Measurements from ENCODE around the gene SDF4. TPM values are rescaled to one million over a fixed set of nuclear protein-coding genes. Genes with fewer than 3 reads are reported as not detected.

SDF4 gene
- total and polyA plus RNA-seq, 2 of the 4 experiments (the other 2 are of a cell fraction) = 57.0 to 250 TPM

GRCh38 chr1:1232796-1233566, 1.2 kb upstream of the SDF4 start:
- peak overlapping the region; percentile 42; the same call in 1 of the 2 replicates for H3K4me3 ChIP-seq (ENCODE audit: insufficient read depth, low read depth, low read length)
- H4K20me1 ChIP-seq (ENCODE audit: insufficient read depth, low read length) = peaks cover 18% of the 10 kb centered on the region
- no peak overlapping the region for H2BK120ac ChIP-seq (ENCODE audit: low read depth, low read length)
- peaks cover 11% of the 10 kb centered on the region for H3K36me3 ChIP-seq (ENCODE audit: control insufficient read depth, insufficient read depth, low read length)
- H3K9me1 ChIP-seq (ENCODE audit: insufficient read depth, low read length) = peaks cover 6% of the 10 kb centered on the region
- POLR2A ChIA-PET (ENCODE audit: unreplicated experiment) = no interaction called here
- H3K27me3 ChIP-seq (ENCODE audit: control insufficient read depth, insufficient read depth, low read length) = no peaks in the 10 kb centered on the region
- BruUV-seq (replicated peaks) = no TSS peak
- H3K4me1 ChIP-seq (ENCODE audit: control insufficient read depth, insufficient read depth, low read length) = peaks cover 24% of the 10 kb centered on the region
- ATAC-seq (ENCODE audit: low read depth) = no peak
- H2BK5ac ChIP-seq (ENCODE audit: low read depth, low read length, poor library complexity, severe bottlenecking) = no peak overlapping the region
- H2BK15ac ChIP-seq (ENCODE audit: low read depth, low read length) = no peak overlapping the region
- peak overlapping the region; percentile 96 to 100; a peak in 3 of 4 replicates for H4K8ac ChIP-seq (ENCODE audit: low read depth in 2 of 2, low read length in 2 of 2)
- peak overlapping the region; percentile 71 for H3K4me2 ChIP-seq (ENCODE audit: low read depth, low read length)
- H3K9me3 ChIP-seq (ENCODE audit: control insufficient read depth, insufficient read depth, low read length) = peaks cover 3% of the 10 kb centered on the region
- H2AFZ ChIP-seq (replicated peaks; ENCODE audit: low read length, poor library complexity) = peak overlapping the region; percentile 83
- no peak overlapping the region for H3K23ac ChIP-seq (ENCODE audit: low read depth, low read length)
- H4K91ac ChIP-seq (ENCODE audit: insufficient read depth, low read depth, low read length) = peak overlapping the region; percentile 79; the same call in 1 of the 2 replicates
- dilution Hi-C loops (cut with HindIII; ENCODE audit: low sequenced_read_pairs, unreplicated experiment) (no loop called here), intact Hi-C loops (cut with micrococcal nuclease) (loop anchor here (5.0 kb wide), 1 partner anchor 251 kb away; the partner anchor contains the start of gene PERM1), in situ Hi-C loops (cut with MboI; ENCODE audit: low sequenced_read_pairs) (no loop called here)
- peaks cover 12 to 64% of the 10 kb centered on the region in 2 experiments; a peak in 3 of 4 replicates for H3K79me1 ChIP-seq (ENCODE audit: low read depth in 1 of 2, low read length in 2 of 2)
- WGBS, 2 experiments (ENCODE audit: extremely low coverage in 2 of 2, insufficient read length in 1 of 2) = 86% methylated on average over 58 of the region's 98 CpGs; no CpG with 5 or more reads in 1 of the 2 experiments
- H3K18ac ChIP-seq (ENCODE audit: low read depth, low read length) = no peak overlapping the region
- H3K4ac ChIP-seq (ENCODE audit: low read depth, low read length) = peak overlapping the region; percentile 74; the same call in 1 of the 2 replicates
- DNase-seq = no peak
- TF ChIP-seq, protein P1, sequence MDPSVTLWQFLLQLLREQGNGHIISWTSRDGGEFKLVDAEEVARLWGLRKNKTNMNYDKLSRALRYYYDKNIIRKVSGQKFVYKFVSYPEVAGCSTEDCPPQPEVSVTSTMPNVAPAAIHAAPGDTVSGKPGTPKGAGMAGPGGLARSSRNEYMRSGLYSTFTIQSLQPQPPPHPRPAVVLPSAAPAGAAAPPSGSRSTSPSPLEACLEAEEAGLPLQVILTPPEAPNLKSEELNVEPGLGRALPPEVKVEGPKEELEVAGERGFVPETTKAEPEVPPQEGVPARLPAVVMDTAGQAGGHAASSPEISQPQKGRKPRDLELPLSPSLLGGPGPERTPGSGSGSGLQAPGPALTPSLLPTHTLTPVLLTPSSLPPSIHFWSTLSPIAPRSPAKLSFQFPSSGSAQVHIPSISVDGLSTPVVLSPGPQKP (IDR thresholded peaks at IDR 0.05; ENCODE audit: borderline replicate concordance, low read depth, low read length) = no peak
- no peak for TF ChIP-seq MAFK (IDR thresholded peaks at IDR 0.05; ENCODE audit: low read depth, low read length)
- TF ChIP-seq CEBPB (IDR thresholded peaks at IDR 0.05; ENCODE audit: low read depth, low read length) = no peak
- no peak for TF ChIP-seq SMC3 (IDR thresholded peaks at IDR 0.05; ENCODE audit: low read depth, low read length)
- TF ChIP-seq NFE2L2 (IDR thresholded peaks at IDR 0.05; ENCODE audit: low read depth, low read length) = no peak
- no peak for TF ChIP-seq FOS (IDR thresholded peaks at IDR 0.05; ENCODE audit: low read depth, low read length)
- no peak for TF ChIP-seq RFX5 (IDR thresholded peaks at IDR 0.05; ENCODE audit: low read depth, low read length)
- H4K5ac ChIP-seq (ENCODE audit: low read depth, low read length) = peak overlapping the region; percentile 91; the same call in 1 of the 2 replicates
- peak overlapping the region; percentile 95 for H2AK9ac ChIP-seq (replicated peaks; ENCODE audit: low read depth, low read length, poor library complexity)
- H3K56ac ChIP-seq (ENCODE audit: extremely low read depth, insufficient read depth, low read length) = no peak overlapping the region
- CTCF ChIA-PET = no interaction called here
- H3K9ac ChIP-seq (ENCODE audit: low read depth, low read length) = no peak overlapping the region
- no peak overlapping the region for H2BK20ac ChIP-seq (ENCODE audit: low read depth, low read length)
- H3K14ac ChIP-seq (replicated peaks; ENCODE audit: low read depth, low read length) = no peak overlapping the region
- peak overlapping the region; percentile 99; the same call in 1 of the 2 replicates for H2AK5ac ChIP-seq (ENCODE audit: low read depth, low read length)
- no peak overlapping the region; the same call in 1 of the 2 replicates for H3K27ac ChIP-seq (ENCODE audit: insufficient read depth, low read length)

Data from IMR-90 (cell line).